ENCODE measurements around the gene SUSD5.

- TF ChIP-seq CTCF (IDR thresholded peaks at IDR 0.05) (no peak), POLR2A (IDR thresholded peaks at IDR 0.05) (no peak)
These were observed 39.5 kb downstream of the SUSD5 start for GRCh38 chr3:33179132-33179531.

All from gastroesophageal sphincter (tissue), 3 donors.